Right lobe of liver (tissue), 4 donors: ENCODE data around the gene C1QTNF3.

Experiments
- POLR2A ChIP-seq: fragments of 450-650 bp; IDR thresholded peaks from one replicate; pipeline ENCODE4 v1.6.1; 2017; ENCODE audit warnings: antibody characterized with exemption, mild to moderate bottlenecking
- TF ChIP-seq, protein P1 (sequence below), 4 donors: fragments of 200-600 bp in 3 of 4; fragments of 450-650 bp in 1 of 4; IDR thresholded peaks; one replicate each; pipeline versions ENCODE4 v1.5.1 to v1.8.0; 2016 to 2022; ENCODE audit warnings: antibody characterized with exemption in 4 of 4, mild to moderate bottlenecking in 2 of 4
- donor health status: DM: no; HTN: no; CAD: no.
- donor health status: DM: no; HTN: no; CAD: no.
- donor health status: DM: no; HTN: yes; CAD: no.

GRCh38 chr5:33975852-33976251, 67.2 kb downstream of the C1QTNF3 start:
- TF ChIP-seq, protein P1, sequence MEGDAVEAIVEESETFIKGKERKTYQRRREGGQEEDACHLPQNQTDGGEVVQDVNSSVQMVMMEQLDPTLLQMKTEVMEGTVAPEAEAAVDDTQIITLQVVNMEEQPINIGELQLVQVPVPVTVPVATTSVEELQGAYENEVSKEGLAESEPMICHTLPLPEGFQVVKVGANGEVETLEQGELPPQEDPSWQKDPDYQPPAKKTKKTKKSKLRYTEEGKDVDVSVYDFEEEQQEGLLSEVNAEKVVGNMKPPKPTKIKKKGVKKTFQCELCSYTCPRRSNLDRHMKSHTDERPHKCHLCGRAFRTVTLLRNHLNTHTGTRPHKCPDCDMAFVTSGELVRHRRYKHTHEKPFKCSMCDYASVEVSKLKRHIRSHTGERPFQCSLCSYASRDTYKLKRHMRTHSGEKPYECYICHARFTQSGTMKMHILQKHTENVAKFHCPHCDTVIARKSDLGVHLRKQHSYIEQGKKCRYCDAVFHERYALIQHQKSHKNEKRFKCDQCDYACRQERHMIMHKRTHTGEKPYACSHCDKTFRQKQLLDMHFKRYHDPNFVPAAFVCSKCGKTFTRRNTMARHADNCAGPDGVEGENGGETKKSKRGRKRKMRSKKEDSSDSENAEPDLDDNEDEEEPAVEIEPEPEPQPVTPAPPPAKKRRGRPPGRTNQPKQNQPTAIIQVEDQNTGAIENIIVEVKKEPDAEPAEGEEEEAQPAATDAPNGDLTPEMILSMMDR (IDR thresholded peaks at IDR 0.05): no peak
- no peak for TF ChIP-seq POLR2A
